ENCODE data around the gene CALCOCO1. TPM values are rescaled to one million over a fixed set of nuclear protein-coding genes. Genes with fewer than 3 reads are reported as not detected.

Gene CALCOCO1
- total and polyA plus RNA-seq, 10 of the 15 experiments (the other 5 are each of a cell fraction or from before 2014, with no cell fraction given), result 2.8 to 55.9 (median 13.7) TPM

DNA sequence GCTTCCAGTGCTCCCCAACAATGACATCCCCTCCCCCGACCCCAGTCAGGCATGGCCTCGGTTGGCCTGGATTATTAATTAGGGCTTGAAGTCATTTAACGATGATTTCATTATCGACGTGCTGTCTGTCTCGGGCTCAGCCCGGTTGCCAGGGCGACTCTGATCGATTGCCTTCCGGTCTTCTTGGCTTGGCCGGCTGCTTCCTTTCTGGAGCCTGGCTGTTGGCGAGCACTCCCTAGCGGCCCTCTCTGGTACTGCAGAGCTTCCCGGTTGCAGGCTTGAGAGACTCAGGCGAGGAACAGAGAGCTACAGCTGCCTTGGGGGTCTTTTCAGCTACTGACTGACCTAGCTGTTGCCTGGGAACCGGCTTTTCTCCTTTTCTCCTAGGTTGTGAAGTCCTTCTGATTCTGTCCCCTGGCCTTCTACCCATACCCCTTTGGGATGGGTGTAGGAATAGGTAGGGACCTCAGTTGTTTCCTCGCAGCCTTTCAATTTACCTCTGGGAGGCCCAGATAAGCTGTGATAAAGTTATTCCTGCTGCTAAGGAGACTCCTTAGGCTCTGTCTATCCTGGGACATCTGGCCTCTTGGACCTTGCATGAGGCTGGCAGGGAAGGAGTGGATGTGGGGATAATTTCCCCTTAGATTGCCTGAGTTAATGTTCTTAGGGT is 30.0 kb upstream of the CALCOCO1 start:
- ChIA-PET RAD21 (ENCODE audit: unreplicated experiment) (interaction anchor here (0.7 to 3.7 kb wide), 15 partner anchors 9 to 296 kb away, joined by 3 to 129 read pairs (median 5); partner anchors contain the start of genes CALCOCO1 and HOXC4), POLR2A (interaction anchor here (0.6 to 3.3 kb wide), 7 partner anchors 11 to 912 kb away, joined by 3 to 23 read pairs (median 6); no protein-coding TSS in a partner anchor), CTCF (interaction anchor here (0.6 to 11.1 kb wide), 45 partner anchors 9 to 459 kb away, joined by 3 to 443 read pairs (median 5); partner anchors contain the start of genes ATP5MC2 and CALCOCO1), SMC1A (ENCODE audit: uncharacterized antibody, unreplicated experiment) (interaction anchor here (0.9 to 4.1 kb wide), 21 partner anchors 8 to 401 kb away, joined by 3 to 156 read pairs (median 5); partner anchors contain the start of genes ATP5MC2 and CALCOCO1)
- peak overlapping the region; percentile 54 for H3K4me3 ChIP-seq
- no peaks in the 10 kb centered on the region for H4K20me1 ChIP-seq (ENCODE audit: control insufficient read depth, insufficient read depth)
- peaks cover 51% of the 10 kb centered on the region for H3K4me1 ChIP-seq (ENCODE audit: control insufficient read depth, insufficient read depth, low read length)
- ATAC-seq, result peak; percentile 74
- peak overlapping the region; percentile 64 for H2AFZ ChIP-seq (ENCODE audit: control insufficient read depth, low read depth, low read length)
- BruUV-seq (replicated peaks), result no TSS peak
- H3K79me2 ChIP-seq (ENCODE audit: control insufficient read depth, insufficient read depth, low read length), result no peaks in the 10 kb centered on the region
- H3K36me3 ChIP-seq (ENCODE audit: control insufficient read depth in 2 of 2, insufficient read depth in 2 of 2, low read length in 1 of 2), result no peaks in the 10 kb centered on the region
- in situ Hi-C loops (cut with MboI) (no loop called here), intact Hi-C loops (cut with micrococcal nuclease; ENCODE audit: unreplicated experiment) (loop anchor here (10.0 kb wide), 1 partner anchor 448 kb away; no protein-coding TSS in a partner anchor)
- WGBS (ENCODE audit: insufficient coverage, insufficient replicate concordance, low lambda C conversion rate, missing lambda C conversion rate), result 6% methylated on average over 17 of the region's 17 CpGs
- FAIRE-seq, result peak; percentile 56
- H3K9ac ChIP-seq (ENCODE audit: control insufficient read depth, insufficient read depth, low read length), result peak overlapping the region; percentile 47
- DNase-seq (ENCODE audit: low read depth, low spot score), result no peak
- H3K9me3 ChIP-seq (replicated peaks; ENCODE audit: control insufficient read depth, insufficient read depth, low read length), result no peaks in the 10 kb centered on the region
- H3K27me3 ChIP-seq (replicated peaks in 1 of 2; ENCODE audit: control insufficient read depth in 2 of 2, insufficient read depth in 2 of 2, low read length in 1 of 2), result peaks cover 0 to 5% of the 10 kb centered on the region in 2 experiments; a peak in 1 of 4 replicates
- peak overlapping the region; percentile 48 for H3K27ac ChIP-seq (ENCODE audit: control insufficient read depth, insufficient read depth)
- peak overlapping the region; percentile 94 for H3K4me2 ChIP-seq (ENCODE audit: control insufficient read depth, insufficient read depth)
- TF ChIP-seq YY1 (IDR thresholded peaks at IDR 0.05; ENCODE audit: low read depth, low read length) (peak; percentile 56), TCF7 (IDR thresholded peaks at IDR 0.05; ENCODE audit: borderline replicate concordance) (no peak), TCF12 (IDR thresholded peaks at IDR 0.05; ENCODE audit: low read depth, low read length) (0 out of 2 replicates have a peak, but pooled peaks have one; percentile 34), RELA (IDR thresholded peaks at IDR 0.05; ENCODE audit: borderline replicate concordance, partially characterized antibody) (peak; percentile 47), ZNF384 (IDR thresholded peaks at IDR 0.05; ENCODE audit: borderline replicate concordance, low read depth, low read length) (no peak), DPF2 (IDR thresholded peaks at IDR 0.05) (0 out of 2 replicates have a peak, but pooled peaks have one; percentile 28), ZNF274 (IDR thresholded peaks at IDR 0.05; ENCODE audit: insufficient read depth, insufficient read length) (no peak), CUX1 (IDR thresholded peaks at IDR 0.05; ENCODE audit: insufficient replicate concordance, low read depth, low read length) (peak; percentile 98), PAX5 (IDR thresholded peaks at IDR 0.05; ENCODE audit: borderline replicate concordance, low read depth, low read length) (0 out of 2 replicates have a peak, but pooled peaks have one; percentile 22), SUPT20H (IDR thresholded peaks at IDR 0.05; ENCODE audit: borderline replicate concordance, control insufficient read depth, low read depth, low read length) (no peak), MXI1 (IDR thresholded peaks at IDR 0.05; ENCODE audit: low read depth, low read length) (peak; percentile 67; the same call in 1 of the 2 replicates), BHLHE40 (IDR thresholded peaks at IDR 0.05; ENCODE audit: borderline replicate concordance in 1 of 2, low read depth in 2 of 2, low read length in 1 of 2) (peak in 1 of 2 experiments; percentile 28; a peak in 1 of 4 replicates), HCFC1 (IDR thresholded peaks at IDR 0.05; ENCODE audit: low read length) (0 out of 2 replicates have a peak, but pooled peaks have one; percentile 21)
- TF ChIP-seq, protein P1, sequence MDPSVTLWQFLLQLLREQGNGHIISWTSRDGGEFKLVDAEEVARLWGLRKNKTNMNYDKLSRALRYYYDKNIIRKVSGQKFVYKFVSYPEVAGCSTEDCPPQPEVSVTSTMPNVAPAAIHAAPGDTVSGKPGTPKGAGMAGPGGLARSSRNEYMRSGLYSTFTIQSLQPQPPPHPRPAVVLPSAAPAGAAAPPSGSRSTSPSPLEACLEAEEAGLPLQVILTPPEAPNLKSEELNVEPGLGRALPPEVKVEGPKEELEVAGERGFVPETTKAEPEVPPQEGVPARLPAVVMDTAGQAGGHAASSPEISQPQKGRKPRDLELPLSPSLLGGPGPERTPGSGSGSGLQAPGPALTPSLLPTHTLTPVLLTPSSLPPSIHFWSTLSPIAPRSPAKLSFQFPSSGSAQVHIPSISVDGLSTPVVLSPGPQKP (IDR thresholded peaks at IDR 0.05; ENCODE audit: low read depth, low read length), result no peak; the same call in 1 of the 2 replicates
- TF ChIP-seq, protein P2, sequence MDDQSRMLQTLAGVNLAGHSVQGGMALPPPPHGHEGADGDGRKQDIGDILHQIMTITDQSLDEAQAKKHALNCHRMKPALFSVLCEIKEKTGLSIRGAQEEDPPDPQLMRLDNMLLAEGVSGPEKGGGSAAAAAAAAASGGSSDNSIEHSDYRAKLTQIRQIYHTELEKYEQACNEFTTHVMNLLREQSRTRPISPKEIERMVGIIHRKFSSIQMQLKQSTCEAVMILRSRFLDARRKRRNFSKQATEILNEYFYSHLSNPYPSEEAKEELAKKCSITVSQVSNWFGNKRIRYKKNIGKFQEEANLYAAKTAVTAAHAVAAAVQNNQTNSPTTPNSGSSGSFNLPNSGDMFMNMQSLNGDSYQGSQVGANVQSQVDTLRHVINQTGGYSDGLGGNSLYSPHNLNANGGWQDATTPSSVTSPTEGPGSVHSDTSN (IDR thresholded peaks at IDR 0.05; ENCODE audit: insufficient replicate concordance, low read depth, low read length), result peak; percentile 78

All from GM12878 (cell line).